Aorta (tissue), 5 donors: ENCODE measurements around the gene ABCB6. TPM values are rescaled to one million over a fixed set of nuclear protein-coding genes. Genes with fewer than 3 reads are reported as not detected.

Experiments
- ATAC-seq: fragments of 200-7000 bp; cut with Tn5 transposase; one replicate; pipeline ENCODE4 v1.9.1; 2022; ENCODE audit warnings: moderate library complexity; ENCODE audit not compliant: low FRiP score
- DNase-seq, 2 donors: peaks; one replicate each; pipeline ENCODE4 v3.0.0-alpha.2; 2020
- H3K27ac ChIP-seq, 2 donors: one replicate each; pipeline ENCODE4 v1.5.1; 2013; ENCODE audit warnings: low read length in 2 of 2, mild to moderate bottlenecking in 2 of 2, moderate library complexity in 2 of 2, control low read depth in 1 of 2, inconsistent platforms in 1 of 2, low read depth in 1 of 2
- H3K27me3 ChIP-seq, 2 donors: one replicate each; pipeline ENCODE4 v1.6.1; 2013; ENCODE audit warnings: control low read depth in 1 of 2, low read length in 1 of 2, mild to moderate bottlenecking in 1 of 2, moderate library complexity in 1 of 2; ENCODE audit not compliant: insufficient read depth in 2 of 2, control insufficient read depth in 1 of 2
- H3K36me3 ChIP-seq, 2 donors: one replicate each; pipeline ENCODE4 v1.6.1; 2013; ENCODE audit warnings: control low read depth in 1 of 2, low read length in 1 of 2, mild to moderate bottlenecking in 1 of 2; ENCODE audit not compliant: insufficient read depth in 2 of 2, control insufficient read depth in 1 of 2
- H3K4me1 ChIP-seq, 2 donors: one replicate each; pipeline ENCODE4 v1.6.1; 2013; ENCODE audit warnings: low read length in 2 of 2, control low read depth in 1 of 2, mild to moderate bottlenecking in 1 of 2, moderate library complexity in 1 of 2; ENCODE audit not compliant: insufficient read depth in 2 of 2, control insufficient read depth in 1 of 2
- H3K4me3 ChIP-seq, 2 donors: one replicate each; pipeline ENCODE4 v1.5.1; 2013; ENCODE audit warnings: low read length in 2 of 2, control low read depth in 1 of 2, mild to moderate bottlenecking in 1 of 2
- H3K9me3 ChIP-seq: one replicate; pipeline ENCODE4 v1.6.1; 2013; ENCODE audit warnings: mild to moderate bottlenecking, low read length; ENCODE audit not compliant: control insufficient read depth
- WGBS, 2 donors: extraction: QIAGEN DNeasy Blood & Tissue Kit; methylation state at CpG; one replicate each; pipeline ENCODE4 v1.1.7; 2013; 5-methylcytosine and 5-hydroxymethylcytosine counted together
- intact Hi-C, 2 donors: fragments of 100-400 bp; cut with DNase I; formaldehyde crosslinking; loops; one replicate each; pipeline versions ENCODE4 v1.14.2 to v1.15.0; 2022
- polyA plus RNA-seq, 2 donors: library from polyadenylated mRNA; stranded (reverse); fragments of 200-250 nt; gene quantifications; one replicate each; pipeline ENCODE4 v1.2.3, GENCODE V29; 2013
- total RNA-seq, 2 donors: library from RNA; stranded (reverse); fragmentation: NEBNext Ultra II Directional; extraction: Animal tissue kit (Norgen Biotek cat#: 25700); gene quantifications; one replicate each; pipeline ENCODE4 v1.2.1, GENCODE V29; 2021
- donor health status: healthy with polysubstance abuse.
- donor health status: Bipolar disorder and iron deficiency.
- donor health status: DM: no; HTN: no; CAD: no.
- donor health status: DM: no; HTN: no; CAD: no.
- donor health status: DM: yes; HTN: yes; CAD: no.

ABCB6 gene
- total and polyA plus RNA-seq, 4 donors: 16.5 to 72.5 (median 22.9) TPM

DNA sequence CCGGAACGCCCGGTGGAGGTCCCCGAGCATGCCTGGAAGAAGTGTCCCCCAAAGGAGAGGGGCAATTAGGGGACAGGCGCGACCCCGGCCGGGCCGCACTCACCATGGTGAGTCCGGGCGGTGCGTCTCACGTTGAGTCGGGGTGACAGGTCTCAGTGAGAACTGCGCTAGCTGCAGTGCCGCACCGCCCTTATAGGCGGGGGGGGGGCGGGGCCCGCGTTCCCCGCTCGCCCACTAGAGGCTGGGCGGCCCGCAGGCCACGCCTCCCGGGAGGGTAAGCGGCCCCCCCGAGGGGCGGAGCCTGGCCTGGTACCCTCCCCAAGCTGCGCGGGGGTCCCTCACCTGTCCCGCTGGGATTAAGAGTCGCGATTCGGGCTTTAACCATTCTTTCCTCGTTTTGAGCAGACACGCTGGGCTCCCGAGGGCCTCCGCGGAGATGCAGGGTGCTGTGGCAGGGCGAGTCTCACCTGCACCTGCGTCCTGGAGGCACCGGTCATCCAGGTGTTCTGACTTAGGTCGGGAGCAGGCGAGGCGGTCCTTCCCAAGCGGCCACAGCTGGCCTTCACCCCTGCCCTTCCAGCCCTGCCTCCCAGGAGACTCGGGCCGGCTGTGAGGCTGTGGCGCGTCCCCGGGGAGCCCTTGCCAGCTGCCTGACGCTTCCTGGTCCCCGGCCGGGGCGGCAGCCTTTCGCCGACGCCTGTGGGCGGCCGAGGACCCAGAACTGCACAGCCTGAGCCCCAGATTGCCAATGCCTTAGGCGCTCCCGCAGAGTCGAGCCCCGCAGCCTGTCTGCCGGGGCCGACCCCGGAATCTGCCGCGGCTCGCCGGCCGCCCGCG, 35.2 kb upstream of the ABCB6 start, which contains the start of gene TUBA4A:
Gene TUBA4A, minus strand, starts transcription at position 166 of the 837 bp plus-strand sequence. Its CDS starts 60 bp downstream, at position 106.
- H3K4me1 ChIP-seq: no peaks in the 10 kb centered on the region
- H3K27me3 ChIP-seq: no peaks in the 10 kb centered on the region
- ATAC-seq: peak; percentile 93
- H3K36me3 ChIP-seq: no peaks in the 10 kb centered on the region
- peak within 1 kb of the TSS; percentile 8 to 76 for H3K27ac ChIP-seq
- intact Hi-C loops: loop anchor here in 1 of 2 donors (2.0 kb wide), 3 partner anchors 25 to 41 kb away; partner anchors contain the start of genes ABCB6 and DNAJB2
- no peaks in the 10 kb centered on the region for H3K9me3 ChIP-seq
- 0% methylated on average over 60 to 76 of the region's 76 CpGs for WGBS, 2 donors
- H3K4me3 ChIP-seq: peak within 1 kb of the TSS; percentile 75 to 76
- DNase-seq: peak; percentile 90 to 95

DNA sequence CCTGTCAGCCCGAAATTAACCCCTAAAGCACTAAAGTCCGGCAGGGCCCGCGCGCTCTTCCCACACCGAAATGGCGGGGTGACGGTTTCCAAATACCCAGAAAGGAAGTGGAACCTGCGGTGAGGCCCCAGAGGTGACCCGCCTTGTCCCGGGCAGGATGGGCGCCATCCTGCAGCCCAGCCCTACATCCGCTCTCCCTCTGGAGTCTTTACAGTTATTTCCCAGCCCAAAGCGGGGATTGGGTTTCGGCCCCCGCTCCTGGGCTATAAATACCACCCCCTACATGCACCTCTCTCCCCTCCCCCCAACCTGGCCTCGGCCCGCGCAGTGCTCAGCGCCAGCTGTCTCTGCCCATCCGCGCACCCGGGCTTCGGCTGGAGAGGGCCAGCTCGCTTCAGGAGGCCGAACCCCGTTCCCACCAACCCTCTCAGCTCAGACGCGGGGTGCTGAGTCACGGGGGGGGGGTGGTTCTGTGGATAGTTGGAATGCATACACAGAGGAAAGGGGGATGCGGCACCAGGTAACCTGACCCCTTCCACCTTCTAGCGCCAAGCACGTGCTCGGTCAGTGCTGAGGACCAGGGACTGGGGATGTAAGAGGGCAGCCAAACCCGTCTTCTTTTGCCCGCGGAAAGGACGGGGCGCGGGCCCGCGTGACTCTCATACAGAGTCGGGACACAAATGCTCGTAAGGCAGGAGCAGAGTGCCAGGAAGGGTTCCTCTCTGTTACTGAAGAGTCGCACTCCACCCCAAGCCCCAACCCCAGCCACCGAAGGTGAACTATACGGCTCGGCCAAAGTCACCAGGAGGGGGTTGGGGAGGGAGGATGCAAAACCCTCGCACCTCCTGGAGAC, 34.4 kb upstream of the ABCB6 start, which contains the start of gene TUBA4B:
Gene TUBA4B, plus strand, starts transcription at position 344 of the 853 bp plus-strand sequence. Its CDS starts 165 bp downstream, at position 509.
- 10 to 11% methylated on average over 46 to 49 of the region's 49 CpGs for WGBS, 2 donors
- intact Hi-C loops: loop anchor here in 1 of 2 donors (2.0 kb wide), 3 partner anchors 26 to 42 kb away; partner anchors contain the start of genes ABCB6 and DNAJB2
- no peaks in the 10 kb centered on the region for H3K4me1 ChIP-seq
- no peaks in the 10 kb centered on the region for H3K36me3 ChIP-seq
- peak; percentile 64 to 86 for DNase-seq
- peak within 1 kb of the TSS; percentile 8 to 76 for H3K27ac ChIP-seq
- H3K9me3 ChIP-seq: no peaks in the 10 kb centered on the region
- ATAC-seq: peak; percentile 47
- H3K27me3 ChIP-seq: no peaks in the 10 kb centered on the region
- peak within 1 kb of the TSS; percentile 75 to 76 for H3K4me3 ChIP-seq

DNA sequence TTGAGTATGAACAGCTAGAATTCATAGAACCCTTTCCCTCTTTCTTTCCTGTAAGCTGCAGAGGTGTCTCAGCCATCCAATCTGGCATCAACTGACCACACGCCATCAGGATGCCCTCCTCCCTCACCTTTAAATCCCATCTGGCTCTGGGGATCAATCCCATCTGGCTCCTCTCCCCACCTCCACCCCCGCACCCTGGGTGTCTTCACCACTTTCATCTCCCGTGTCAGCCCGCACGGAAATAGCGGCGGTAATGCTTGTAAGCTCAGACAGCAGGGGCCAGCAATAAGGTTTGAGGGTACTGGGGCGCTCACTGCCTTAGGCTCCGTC, 33.8 kb upstream of the ABCB6 start:
- H3K4me1 ChIP-seq: no peaks in the 10 kb centered on the region
- ATAC-seq: no peak
- 56 to 62% methylated on average over 9 of the region's 9 CpGs for WGBS, 2 donors

DNA sequence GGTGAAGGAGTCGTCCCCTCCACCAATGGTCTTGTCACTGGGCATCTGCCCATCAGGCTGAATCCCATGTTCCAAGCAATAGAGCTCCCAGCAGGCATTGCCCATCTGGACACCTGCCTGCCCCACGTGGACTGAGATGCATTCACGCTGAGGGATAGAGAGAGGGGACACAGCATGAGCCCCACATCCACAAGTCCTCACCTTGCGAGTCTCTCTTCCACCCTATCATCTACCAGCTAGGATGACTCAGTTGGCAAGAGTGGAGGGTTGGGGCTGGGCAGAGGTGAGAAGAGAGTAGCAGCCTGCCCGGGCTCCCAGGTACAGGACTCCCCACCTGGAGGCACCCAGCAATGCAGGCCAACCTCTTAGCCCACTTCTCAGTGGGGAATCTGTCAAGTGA, 33.3 kb upstream of the ABCB6 start:
- ATAC-seq (no peak), DNase-seq (no peak)
- Histone ChIP-seq H3K27me3 (no peaks in the 10 kb centered on the region), H3K27ac (peak overlapping the region in 1 of 2 donors; percentile 62), H3K4me1 (no peaks in the 10 kb centered on the region), H3K4me3 (peak overlapping the region in 1 of 2 donors; percentile 75), H3K36me3 (no peaks in the 10 kb centered on the region), H3K9me3 (no peaks in the 10 kb centered on the region)
- intact Hi-C loops: loop anchor here in 1 of 2 donors (2.0 kb wide), 3 partner anchors 27 to 43 kb away; partner anchors contain the start of genes ABCB6 and DNAJB2
- 51 to 66% methylated on average over 5 of the region's 5 CpGs for whole genome bisulfite sequencing, 2 donors

More for the DNA sequence above, 33.8 kb upstream of the ABCB6 start:
- no peak for DNase-seq
- peak overlapping the region in 1 of 2 donors; percentile 25 for H3K27ac ChIP-seq
- intact Hi-C loops: loop anchor here in 1 of 2 donors (2.0 kb wide), 3 partner anchors 26 to 42 kb away; partner anchors contain the start of genes ABCB6 and DNAJB2
- H3K27me3 ChIP-seq: no peaks in the 10 kb centered on the region
- H3K9me3 ChIP-seq: no peaks in the 10 kb centered on the region
- no peaks in the 10 kb centered on the region for H3K36me3 ChIP-seq
- H3K4me3 ChIP-seq: peak overlapping the region in 1 of 2 donors; percentile 75

DNA sequence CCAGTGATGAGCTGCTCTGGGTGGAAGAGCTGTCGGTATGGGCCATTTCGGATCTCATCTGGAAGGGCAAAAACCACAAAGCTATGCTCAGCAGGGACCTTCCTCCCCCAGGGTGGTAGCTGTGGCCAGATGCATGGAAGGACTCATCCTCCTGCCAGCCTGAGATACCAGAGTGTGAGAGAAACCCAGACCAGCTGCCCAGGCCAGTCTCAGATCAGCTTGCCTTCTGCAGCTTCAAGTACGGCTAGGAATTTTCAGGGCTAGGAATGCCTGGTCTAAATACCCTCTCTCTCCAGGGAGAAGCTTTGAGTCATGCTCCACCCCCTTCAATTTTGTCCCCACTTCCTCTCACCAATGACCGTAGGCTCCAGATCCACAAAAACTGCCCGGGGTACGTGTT, 32.9 kb upstream of the ABCB6 start:
- H3K27ac ChIP-seq: peak overlapping the region in 1 of 2 donors; percentile 62
- H3K27me3 ChIP-seq: no peaks in the 10 kb centered on the region
- H3K36me3 ChIP-seq: no peaks in the 10 kb centered on the region
- 38 to 50% methylated on average over 6 of the region's 6 CpGs for WGBS, 2 donors
- H3K9me3 ChIP-seq: no peaks in the 10 kb centered on the region
- no peaks in the 10 kb centered on the region for H3K4me1 ChIP-seq
- ATAC-seq (no peak), DNase-seq (no peak)
- intact Hi-C loops: loop anchor here in 1 of 2 donors (2.0 kb wide), 3 partner anchors 27 to 43 kb away; partner anchors contain the start of genes ABCB6 and DNAJB2
- no peak overlapping the region for H3K4me3 ChIP-seq

DNA sequence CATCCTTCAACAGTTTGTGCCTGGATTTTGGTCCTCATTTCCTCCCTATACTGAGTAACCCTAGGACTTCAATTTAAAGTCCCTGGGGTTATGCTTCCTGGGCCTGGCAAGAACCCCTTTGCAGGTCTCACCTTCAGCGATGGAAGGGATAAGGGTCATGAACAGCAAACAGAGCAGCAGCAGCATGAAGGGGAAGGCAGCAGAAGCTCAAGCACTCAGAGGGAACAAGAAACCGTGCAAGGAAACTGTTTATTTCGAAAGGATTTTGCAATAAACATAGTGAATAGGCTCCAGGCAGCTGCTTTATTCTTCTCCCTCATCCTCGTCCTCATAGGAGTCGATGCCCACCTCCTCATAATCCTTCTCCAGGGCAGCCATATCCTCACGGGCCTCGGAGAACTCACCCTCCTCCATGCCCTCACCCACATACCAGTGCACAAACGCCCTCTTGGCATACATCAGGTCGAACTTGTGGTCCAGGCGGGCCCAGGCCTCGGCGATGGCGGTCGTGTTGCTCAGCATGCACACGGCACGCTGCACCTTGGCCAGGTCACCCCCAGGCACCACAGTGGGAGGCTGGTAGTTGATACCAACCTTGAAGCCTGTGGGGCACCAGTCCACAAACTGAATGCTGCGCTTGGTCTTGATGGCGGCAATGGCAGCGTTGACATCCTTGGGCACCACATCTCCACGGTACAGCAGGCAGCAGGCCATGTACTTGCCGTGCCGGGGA, 31.5 kb upstream of the ABCB6 start:
- ATAC-seq: no peak
- 75 to 77% methylated on average over 22 of the region's 22 CpGs for WGBS, 2 donors
- no peaks in the 10 kb centered on the region for H3K4me1 ChIP-seq

DNA sequence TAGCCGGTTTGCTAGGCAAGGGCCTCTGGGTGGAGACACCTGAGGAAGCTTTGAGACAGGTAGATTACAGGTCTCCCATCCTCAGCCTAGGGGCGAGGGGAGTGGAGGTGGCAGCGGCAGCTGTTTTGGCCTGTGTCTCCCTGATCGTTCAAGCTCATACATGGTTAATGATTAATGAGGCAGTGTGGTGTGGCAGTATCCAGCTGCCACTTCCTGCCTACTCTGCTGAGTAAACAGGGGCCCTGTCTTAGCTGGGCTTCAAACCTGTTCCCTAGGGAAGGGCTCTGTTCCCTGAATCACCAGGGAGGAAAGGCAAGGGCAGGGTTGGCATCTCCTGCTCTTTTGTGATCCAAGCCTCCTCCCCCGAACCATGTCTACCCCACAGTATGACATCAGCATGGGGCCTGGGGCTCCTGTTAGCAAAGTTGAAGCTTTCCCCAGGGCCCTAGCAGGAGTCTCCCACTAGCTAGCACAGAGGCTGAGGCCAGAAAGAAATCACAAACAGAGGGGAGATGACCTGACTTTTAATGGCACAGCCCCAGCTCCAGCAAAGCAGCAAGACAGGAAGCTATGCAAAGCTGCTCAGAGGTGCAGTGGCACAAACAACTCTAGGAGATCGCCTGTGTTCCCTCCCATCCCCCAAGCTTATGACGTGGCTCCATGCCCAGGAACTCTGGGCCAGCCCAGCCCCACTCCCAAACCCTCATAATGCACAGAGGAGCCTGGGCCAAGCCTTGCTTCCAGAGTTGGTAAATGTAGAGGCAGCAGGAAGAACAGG, 30.6 kb upstream of the ABCB6 start:
- H3K4me3 ChIP-seq: no peak overlapping the region
- no peaks in the 10 kb centered on the region for H3K4me1 ChIP-seq

More for the DNA sequence above, 31.5 kb upstream of the ABCB6 start:
- Histone ChIP-seq H3K27ac (peak overlapping the region in 1 of 2 donors; percentile 89), H3K9me3 (no peaks in the 10 kb centered on the region), H3K27me3 (no peaks in the 10 kb centered on the region), H3K36me3 (no peaks in the 10 kb centered on the region), H3K4me3 (no peak overlapping the region)
- DNase-seq: no peak
- intact Hi-C loops: no loop called here

More for the DNA sequence above, 30.6 kb upstream of the ABCB6 start:
- peak; percentile 87 to 89 for DNase-seq
- no peaks in the 10 kb centered on the region for H3K36me3 ChIP-seq
- WGBS, 2 donors: 2% methylated on average over 7 of the region's 7 CpGs
- peak; percentile 47 for ATAC-seq
- intact Hi-C loops: loop anchor here in 1 of 2 donors (5.0 kb wide), 1 partner anchor 43 kb away; no protein-coding TSS in a partner anchor
- peak overlapping the region; percentile 67 to 89 for H3K27ac ChIP-seq
- H3K9me3 ChIP-seq: no peaks in the 10 kb centered on the region
- no peaks in the 10 kb centered on the region for H3K27me3 ChIP-seq
